Left ventricle myocardium inferior (tissue), 1 donor: ENCODE measurements around the gene AAK1. TPM values are rescaled to one million over a fixed set of nuclear protein-coding genes. Genes with fewer than 3 reads are reported as not detected.

ENCODE experiments used
- DNase-seq: peaks from one replicate; pipeline ENCODE4 v3.0.0-alpha.2; 2020
- H3K27ac ChIP-seq: fragments of 200-600 bp; replicated peaks from 2 replicates; pipeline ENCODE4 v1.8.0; 2021
- H3K27me3 ChIP-seq: fragments of 200-600 bp; 2 replicates; pipeline ENCODE4 v1.8.0; 2021; ENCODE audit warnings: low read depth
- H3K36me3 ChIP-seq: fragments of 200-600 bp; 2 replicates; pipeline ENCODE4 v1.8.0; 2021
- H3K4me1 ChIP-seq: fragments of 200-600 bp; 2 replicates; pipeline ENCODE4 v1.8.0; 2021
- H3K4me3 ChIP-seq: fragments of 200-600 bp; 2 replicates; pipeline ENCODE4 v1.8.0; 2021; ENCODE audit warnings: mild to moderate bottlenecking, moderate library complexity
- H3K9me3 ChIP-seq: fragments of 200-600 bp; replicated peaks from 2 replicates; pipeline ENCODE4 v1.8.0; 2021
- intact Hi-C: fragments of 100-400 bp; cut with micrococcal nuclease; formaldehyde crosslinking; loops from one replicate; pipeline ENCODE4 v1.11.0; 2022
- total RNA-seq: library from RNA; stranded (reverse); fragmentation: NEBNext Ultra II Directional; extraction: Animal tissue kit (Norgen Biotek cat#: 25700); gene quantifications from one replicate; pipeline ENCODE4 v1.2.1, GENCODE V29; 2021
- TF ChIP-seq, protein P1 (sequence below): fragments of 200-600 bp; IDR thresholded peaks from 2 replicates; pipeline ENCODE4 v1.8.0; 2021; ENCODE audit warnings: antibody characterized with exemption, mild to moderate bottlenecking, borderline replicate concordance
- donor health status: DM: no; HTN: yes; CAD: no; lungs with severe emphysema.

The AAK1 gene
- total RNA-seq, 1 donor from 2014 or later, result 133 TPM

DNA sequence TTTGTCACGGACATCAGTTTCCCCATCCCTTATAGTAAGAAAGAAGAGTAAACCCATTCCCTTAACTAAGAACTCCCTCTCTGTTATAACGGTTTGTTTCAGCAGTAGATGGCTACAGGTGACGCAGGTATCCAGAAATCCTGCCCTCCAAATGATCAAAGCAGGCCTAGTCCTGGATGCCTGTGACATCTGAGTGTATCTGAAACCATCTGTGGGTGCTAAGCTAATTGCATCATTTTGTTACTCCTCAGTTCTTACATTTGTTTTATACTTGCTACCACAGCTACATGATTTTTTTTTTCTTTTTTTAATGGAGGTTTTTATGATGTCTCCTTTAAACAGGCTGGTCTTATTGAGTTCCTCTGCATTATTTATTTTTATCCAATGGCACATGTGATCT is 55.1 kb downstream of the AAK1 start:
- no peak for DNase-seq
- peak overlapping the region; percentile 88 for H3K27ac ChIP-seq
- TF ChIP-seq, protein P1, sequence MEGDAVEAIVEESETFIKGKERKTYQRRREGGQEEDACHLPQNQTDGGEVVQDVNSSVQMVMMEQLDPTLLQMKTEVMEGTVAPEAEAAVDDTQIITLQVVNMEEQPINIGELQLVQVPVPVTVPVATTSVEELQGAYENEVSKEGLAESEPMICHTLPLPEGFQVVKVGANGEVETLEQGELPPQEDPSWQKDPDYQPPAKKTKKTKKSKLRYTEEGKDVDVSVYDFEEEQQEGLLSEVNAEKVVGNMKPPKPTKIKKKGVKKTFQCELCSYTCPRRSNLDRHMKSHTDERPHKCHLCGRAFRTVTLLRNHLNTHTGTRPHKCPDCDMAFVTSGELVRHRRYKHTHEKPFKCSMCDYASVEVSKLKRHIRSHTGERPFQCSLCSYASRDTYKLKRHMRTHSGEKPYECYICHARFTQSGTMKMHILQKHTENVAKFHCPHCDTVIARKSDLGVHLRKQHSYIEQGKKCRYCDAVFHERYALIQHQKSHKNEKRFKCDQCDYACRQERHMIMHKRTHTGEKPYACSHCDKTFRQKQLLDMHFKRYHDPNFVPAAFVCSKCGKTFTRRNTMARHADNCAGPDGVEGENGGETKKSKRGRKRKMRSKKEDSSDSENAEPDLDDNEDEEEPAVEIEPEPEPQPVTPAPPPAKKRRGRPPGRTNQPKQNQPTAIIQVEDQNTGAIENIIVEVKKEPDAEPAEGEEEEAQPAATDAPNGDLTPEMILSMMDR, result no peak
- no peak overlapping the region for H3K4me3 ChIP-seq
- H3K4me1 ChIP-seq, result peaks cover 84% of the 10 kb centered on the region
- H3K9me3 ChIP-seq, result no peaks in the 10 kb centered on the region
- intact Hi-C loops, result no loop called here
- H3K27me3 ChIP-seq, result no peaks in the 10 kb centered on the region
- no peaks in the 10 kb centered on the region for H3K36me3 ChIP-seq

DNA sequence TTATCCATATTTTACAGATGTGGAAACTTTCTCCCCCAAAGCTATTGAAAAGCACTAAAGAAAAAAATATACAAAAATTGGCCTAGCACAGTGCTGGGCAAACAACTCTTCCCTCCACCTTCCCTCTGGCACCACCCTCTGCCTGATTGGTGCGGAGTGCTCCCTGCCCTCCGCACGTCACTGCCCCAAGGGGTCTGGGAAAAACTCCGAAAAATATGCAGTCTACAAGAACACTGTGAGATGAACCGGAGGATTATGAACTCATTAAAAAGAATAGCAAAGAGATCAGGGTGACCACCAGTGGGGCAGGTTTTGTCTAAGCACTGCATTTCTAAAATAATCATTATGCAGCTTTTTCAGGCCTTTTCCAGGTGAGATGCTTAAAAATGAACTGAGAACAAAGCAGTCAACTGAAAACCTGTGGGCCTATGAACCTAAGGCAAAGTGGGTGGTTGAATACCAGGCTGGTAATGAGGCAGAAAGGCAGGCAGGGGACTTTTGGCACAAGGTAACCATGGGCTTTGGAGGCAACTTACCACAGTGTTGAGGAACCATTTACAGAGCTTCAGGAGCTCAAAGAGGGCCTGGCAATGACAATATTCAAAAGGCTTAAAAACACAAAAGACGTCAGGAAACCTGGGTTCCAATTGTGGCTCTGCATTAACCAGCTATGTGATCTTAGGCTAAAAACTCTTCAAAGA is 57.5 kb downstream of the AAK1 start:
- peaks cover 94% of the 10 kb centered on the region for H3K4me1 ChIP-seq
- no peaks in the 10 kb centered on the region for H3K36me3 ChIP-seq
- TF ChIP-seq, protein P1, result no peak
- H3K9me3 ChIP-seq, result no peaks in the 10 kb centered on the region
- no peaks in the 10 kb centered on the region for H3K27me3 ChIP-seq
- H3K27ac ChIP-seq, result peak overlapping the region; percentile 88
- intact Hi-C loops, result no loop called here
- no peak for DNase-seq
- H3K4me3 ChIP-seq, result no peak overlapping the region

DNA sequence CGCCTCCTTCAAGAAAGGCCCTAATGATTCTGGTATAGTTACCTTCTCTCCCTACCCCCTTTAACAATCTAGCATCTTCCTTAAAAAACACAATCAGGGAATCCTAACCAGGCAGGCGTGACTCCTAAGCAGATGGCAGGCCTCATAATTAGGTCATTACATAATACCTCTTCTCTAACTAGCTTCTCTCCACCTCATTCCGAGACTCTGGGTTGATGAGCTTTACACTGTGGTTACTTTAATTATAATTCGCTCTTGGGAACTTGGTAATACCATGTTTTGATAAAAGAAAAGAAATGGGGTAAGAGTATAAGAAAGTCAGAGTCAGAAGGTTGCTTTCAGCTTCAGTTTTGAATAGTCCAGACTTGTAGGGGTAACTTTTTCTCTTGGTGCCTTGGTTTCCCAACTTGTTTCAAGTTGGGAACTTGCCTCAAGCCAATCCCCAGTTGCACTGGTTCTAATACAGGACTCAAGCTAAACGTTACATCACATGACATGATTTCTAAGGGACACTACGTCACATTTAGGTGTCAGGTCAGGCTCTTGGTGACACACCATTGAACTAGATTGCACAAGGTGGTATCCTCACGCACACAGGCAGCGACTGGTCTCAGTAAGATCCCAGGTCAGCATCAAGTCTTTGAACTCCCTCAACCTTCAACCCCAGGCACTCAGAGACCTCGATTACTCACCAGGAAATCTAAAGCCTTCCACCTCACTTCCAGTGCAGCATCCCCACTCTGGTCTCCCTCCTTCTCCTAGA is 59.2 kb downstream of the AAK1 start:
- peaks cover 96% of the 10 kb centered on the region for H3K4me1 ChIP-seq
- H3K27me3 ChIP-seq, result no peaks in the 10 kb centered on the region
- no peaks in the 10 kb centered on the region for H3K9me3 ChIP-seq
- peak overlapping the region; percentile 88 for H3K27ac ChIP-seq
- TF ChIP-seq, protein P1, result no peak
- no peak overlapping the region for H3K4me3 ChIP-seq
- no peaks in the 10 kb centered on the region for H3K36me3 ChIP-seq
- DNase-seq, result no peak
- intact Hi-C loops, result no loop called here

DNA sequence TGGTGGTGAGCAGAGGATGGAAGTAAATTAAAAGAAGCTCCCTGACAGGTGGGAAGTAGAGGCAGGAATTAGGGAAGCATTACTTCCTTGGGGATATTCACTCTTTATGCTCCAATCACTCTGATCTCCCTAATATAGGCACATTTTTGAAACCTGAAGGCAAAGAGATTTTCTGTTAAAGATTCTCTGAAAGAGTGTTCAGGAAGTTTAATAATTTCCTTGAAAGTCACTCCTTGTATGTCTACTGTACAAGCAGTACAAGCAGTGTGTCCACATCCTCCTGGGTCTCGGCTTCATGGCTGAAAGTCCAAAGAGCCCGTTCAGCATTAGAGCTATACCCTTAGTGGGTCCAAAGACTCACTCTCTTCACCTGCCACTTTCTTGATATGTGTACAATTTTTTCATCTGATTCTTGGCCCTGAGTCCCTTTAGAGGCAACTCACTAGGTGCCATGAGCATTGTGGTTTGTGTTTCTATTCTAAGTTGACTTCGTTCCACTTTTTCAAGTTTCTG is 60.2 kb downstream of the AAK1 start:
- DNase-seq, result no peak
- Histone ChIP-seq H3K36me3 (no peaks in the 10 kb centered on the region), H3K4me1 (peaks cover 96% of the 10 kb centered on the region), H3K27ac (peak overlapping the region; percentile 88), H3K9me3 (no peaks in the 10 kb centered on the region), H3K4me3 (peak overlapping the region; percentile 57), H3K27me3 (no peaks in the 10 kb centered on the region)
- intact Hi-C loops, result no loop called here
- TF ChIP-seq, protein P1, result no peak

DNA sequence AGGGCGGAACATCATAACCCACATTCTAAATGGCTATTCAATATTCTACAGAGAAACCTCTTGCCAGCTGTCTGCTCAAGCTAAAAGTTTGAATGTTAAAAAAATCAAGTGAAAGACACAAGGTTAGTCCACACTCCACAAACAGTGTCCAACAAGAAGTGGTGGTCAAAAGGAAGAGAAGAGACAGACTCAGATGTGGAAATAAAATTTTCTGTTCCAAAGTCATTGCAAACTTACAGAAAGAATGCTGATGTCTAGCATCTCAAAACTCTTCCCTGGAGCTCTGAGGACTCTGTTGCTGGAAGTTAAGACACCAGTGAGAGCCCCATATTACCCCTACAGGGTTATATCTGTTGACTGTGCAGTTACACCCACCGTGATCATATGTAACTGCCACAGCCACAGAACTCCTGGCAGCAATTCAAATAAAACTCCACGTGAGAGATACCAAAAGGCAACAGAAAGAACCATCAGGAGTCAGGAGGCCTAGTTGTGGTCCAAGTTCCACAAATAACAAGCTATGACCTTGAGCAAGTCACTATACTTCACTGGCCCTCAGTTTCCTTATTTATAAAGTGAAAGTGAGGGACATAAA is 60.9 kb downstream of the AAK1 start:
- peak overlapping the region; percentile 57 for H3K4me3 ChIP-seq
- no peaks in the 10 kb centered on the region for H3K27me3 ChIP-seq
- no peaks in the 10 kb centered on the region for H3K36me3 ChIP-seq
- DNase-seq, result no peak
- TF ChIP-seq, protein P1, result no peak
- H3K9me3 ChIP-seq, result no peaks in the 10 kb centered on the region
- H3K4me1 ChIP-seq, result peaks cover 96% of the 10 kb centered on the region
- peak overlapping the region; percentile 88 for H3K27ac ChIP-seq
- intact Hi-C loops, result no loop called here
